HepG2 (cell line): ENCODE data around the gene MINDY3. TPM values are rescaled to one million over a fixed set of nuclear protein-coding genes. Genes with fewer than 3 reads are reported as not detected.

Experiments
- ATM ChIP-seq: fragments of 450-650 bp; IDR thresholded peaks from 2 replicates; pipeline ENCODE4 v1.7.1; 2017; ENCODE audit warnings: mild to moderate bottlenecking, borderline replicate concordance
- HBP1 ChIP-seq: IDR thresholded peaks from 2 replicates; pipeline ENCODE4 v1.6.1; 2016; ENCODE audit warnings: low read depth, control low read depth
- IRX3 ChIP-seq: sonication (generic); formaldehyde crosslinking; IDR thresholded peaks from 2 replicates; pipeline ENCODE4 v1.8.1; 2023; ENCODE audit warnings: mild to moderate bottlenecking, low read depth, missing genetic modification reagents, borderline replicate concordance
- PTBP1 ChIP-seq: fragments of 200-400 bp; formaldehyde crosslinking; IDR thresholded peaks from 2 replicates; pipeline ENCODE4 v1.6.1; 2018; ENCODE audit warnings: low read length, low read depth; ENCODE audit not compliant: poor library complexity, severe bottlenecking
- SP5 ChIP-seq: IDR thresholded peaks from 2 replicates; pipeline ENCODE4 v1.6.1; 2016; ENCODE audit warnings: low read depth, borderline replicate concordance
- TERF1 ChIP-seq: sonication (generic); formaldehyde crosslinking; IDR thresholded peaks from 2 replicates; pipeline ENCODE4 v1.8.0; 2022; ENCODE audit warnings: mild to moderate bottlenecking, missing genetic modification reagents, moderate library complexity
- YEATS4 ChIP-seq: sonication (generic); formaldehyde crosslinking; IDR thresholded peaks from 2 replicates; pipeline ENCODE4 v1.4.0; 2020; ENCODE audit warnings: missing genetic modification reagents, borderline replicate concordance
- ZNF124 ChIP-seq: sonication (generic); formaldehyde crosslinking; IDR thresholded peaks from 2 replicates; pipeline ENCODE4 v1.4.0; 2020; ENCODE audit warnings: missing genetic modification reagents
- ZNF275 ChIP-seq: sonication (generic); formaldehyde crosslinking; IDR thresholded peaks from 2 replicates; pipeline ENCODE4 v1.8.0; 2022; ENCODE audit warnings: missing genetic modification reagents, mild to moderate bottlenecking, inconsistent platforms, borderline replicate concordance
- ZNF34 ChIP-seq: sonication (generic); formaldehyde crosslinking; IDR thresholded peaks from 2 replicates; pipeline ENCODE4 v1.4.0; 2020; ENCODE audit warnings: mild to moderate bottlenecking, missing genetic modification reagents, borderline replicate concordance
- ZNF431 ChIP-seq: sonication (generic); formaldehyde crosslinking; IDR thresholded peaks from 2 replicates; pipeline ENCODE4 v1.9.0; 2022; ENCODE audit warnings: missing genetic modification reagents, low read depth, mild to moderate bottlenecking, borderline replicate concordance
- ZNF543 ChIP-seq: sonication (generic); formaldehyde crosslinking; IDR thresholded peaks from 2 replicates; pipeline ENCODE4 v1.4.0; 2020; ENCODE audit warnings: mild to moderate bottlenecking, missing genetic modification reagents
- ZSCAN5A ChIP-seq: sonication (generic); formaldehyde crosslinking; IDR thresholded peaks from 2 replicates; pipeline ENCODE4 v1.8.0; 2022; ENCODE audit warnings: mild to moderate bottlenecking, missing genetic modification reagents, borderline replicate concordance
- polyA plus RNA-seq, 8 experiments: library from polyadenylated mRNA; depleted of rRNA in 3 of 8; stranded (reverse) in 7 of 8; unstranded in 1 of 8; fragments of >200 nt; fragmentation: Illumina TruSeq in 4 of 8; extraction: Trizol in 4 of 8; gene quantifications; 2 replicates each; pipeline versions ENCODE4 v1.2.1 to v1.2.3, GENCODE V29; 2011 to 2016; ENCODE audit warnings: low read depth in 4 of 8, missing spikeins in 1 of 8, mixed read lengths in 1 of 8; ENCODE audit not compliant: insufficient read depth in 1 of 8
- total RNA-seq, 5 experiments: library from RNA; depleted of rRNA; stranded (reverse); fragments of >200 nt; fragmentation: Illumina TruSeq; extraction: Trizol; gene quantifications; 2 replicates each; pipeline ENCODE4 v1.2.3, GENCODE V29; 2016; ENCODE audit warnings: low read depth in 1 of 5
- TF ChIP-seq, protein P1 (sequence below): sonication (generic); formaldehyde crosslinking; IDR thresholded peaks from 2 replicates; pipeline ENCODE4 v1.5.0; 2020; ENCODE audit warnings: mild to moderate bottlenecking, missing genetic modification reagents
- TF ChIP-seq, protein P2 (sequence below): sonication (generic); formaldehyde crosslinking; IDR thresholded peaks from 2 replicates; pipeline ENCODE4 v1.4.0; 2020; ENCODE audit warnings: mild to moderate bottlenecking, missing genetic modification reagents

MINDY3 gene
- total and polyA plus RNA-seq, 2 of the 13 experiments (the other 11 are each of a cell fraction or from before 2014, with no cell fraction given) = 6.4 to 17.5 TPM

DNA sequence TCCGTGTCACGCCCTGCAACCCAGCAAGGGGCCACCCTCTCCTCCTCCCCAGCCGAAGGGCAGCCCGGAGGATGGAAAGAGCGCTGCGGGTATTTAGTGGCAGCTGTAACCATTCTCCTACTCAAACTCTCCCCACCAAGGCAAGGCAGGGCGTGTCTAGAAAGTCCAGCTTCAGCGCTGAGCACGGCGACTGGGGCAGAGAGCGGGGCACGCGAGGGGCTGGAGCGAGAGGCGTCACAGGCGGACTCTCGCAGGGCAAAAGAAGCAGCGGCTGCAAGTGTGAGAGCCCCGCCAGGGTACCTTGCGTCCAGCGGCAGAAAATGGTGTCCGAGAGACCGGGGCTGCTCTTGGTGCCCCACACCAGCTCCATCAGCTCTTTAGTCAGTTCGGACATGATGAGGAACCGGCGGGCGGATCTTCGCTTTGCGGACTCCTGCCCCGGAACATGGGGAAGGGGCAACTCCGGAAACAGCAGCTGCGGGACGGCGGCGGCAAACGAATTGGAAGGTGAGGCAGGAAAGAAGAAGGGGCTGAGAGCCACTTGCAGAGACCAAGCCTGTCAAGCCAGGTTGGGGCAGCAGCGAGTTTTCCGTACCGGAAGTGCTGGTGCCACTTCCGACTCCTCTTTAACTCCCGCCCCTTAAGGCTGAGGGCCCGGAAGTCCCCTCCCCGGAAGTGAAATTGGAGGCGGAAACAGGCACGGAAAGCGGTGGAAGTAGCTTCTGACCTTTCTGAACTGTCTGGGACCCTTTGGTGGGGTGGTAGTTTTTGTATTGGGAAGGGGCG lies at the start of gene MINDY3 (continued):
- TF ChIP-seq ZSCAN5A (CRISPR knock-in tag) (no peak), PTBP1 (peak; percentile 80), ZNF275 (CRISPR knock-in tag) (0 out of 2 replicates have a peak, but pooled peaks have one; percentile 54), TERF1 (CRISPR knock-in tag) (no peak), YEATS4 (no peak), ZNF124 (CRISPR knock-in tag) (peak; percentile 39; the same call in 1 of the 2 replicates), HBP1 (no peak), ZNF543 (CRISPR knock-in tag) (peak; percentile 82), IRX3 (CRISPR knock-in tag) (no peak), ZNF431 (CRISPR knock-in tag) (peak; percentile 43; the same call in 1 of the 2 replicates), ATM (no peak), ZNF34 (CRISPR knock-in tag) (no peak), SP5 (CRISPR knock-in tag) (no peak)
- TF ChIP-seq, protein P1, sequence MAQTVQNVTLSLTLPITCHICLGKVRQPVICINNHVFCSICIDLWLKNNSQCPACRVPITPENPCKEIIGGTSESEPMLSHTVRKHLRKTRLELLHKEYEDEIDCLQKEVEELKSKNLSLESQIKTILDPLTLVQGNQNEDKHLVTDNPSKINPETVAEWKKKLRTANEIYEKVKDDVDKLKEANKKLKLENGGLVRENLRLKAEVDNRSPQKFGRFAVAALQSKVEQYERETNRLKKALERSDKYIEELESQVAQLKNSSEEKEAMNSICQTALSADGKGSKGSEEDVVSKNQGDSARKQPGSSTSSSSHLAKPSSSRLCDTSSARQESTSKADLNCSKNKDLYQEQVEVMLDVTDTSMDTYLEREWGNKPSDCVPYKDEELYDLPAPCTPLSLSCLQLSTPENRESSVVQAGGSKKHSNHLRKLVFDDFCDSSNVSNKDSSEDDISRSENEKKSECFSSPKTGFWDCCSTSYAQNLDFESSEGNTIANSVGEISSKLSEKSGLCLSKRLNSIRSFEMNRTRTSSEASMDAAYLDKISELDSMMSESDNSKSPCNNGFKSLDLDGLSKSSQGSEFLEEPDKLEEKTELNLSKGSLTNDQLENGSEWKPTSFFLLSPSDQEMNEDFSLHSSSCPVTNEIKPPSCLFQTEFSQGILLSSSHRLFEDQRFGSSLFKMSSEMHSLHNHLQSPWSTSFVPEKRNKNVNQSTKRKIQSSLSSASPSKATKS (CRISPR knock-in tag) = no peak
- TF ChIP-seq, protein P2, sequence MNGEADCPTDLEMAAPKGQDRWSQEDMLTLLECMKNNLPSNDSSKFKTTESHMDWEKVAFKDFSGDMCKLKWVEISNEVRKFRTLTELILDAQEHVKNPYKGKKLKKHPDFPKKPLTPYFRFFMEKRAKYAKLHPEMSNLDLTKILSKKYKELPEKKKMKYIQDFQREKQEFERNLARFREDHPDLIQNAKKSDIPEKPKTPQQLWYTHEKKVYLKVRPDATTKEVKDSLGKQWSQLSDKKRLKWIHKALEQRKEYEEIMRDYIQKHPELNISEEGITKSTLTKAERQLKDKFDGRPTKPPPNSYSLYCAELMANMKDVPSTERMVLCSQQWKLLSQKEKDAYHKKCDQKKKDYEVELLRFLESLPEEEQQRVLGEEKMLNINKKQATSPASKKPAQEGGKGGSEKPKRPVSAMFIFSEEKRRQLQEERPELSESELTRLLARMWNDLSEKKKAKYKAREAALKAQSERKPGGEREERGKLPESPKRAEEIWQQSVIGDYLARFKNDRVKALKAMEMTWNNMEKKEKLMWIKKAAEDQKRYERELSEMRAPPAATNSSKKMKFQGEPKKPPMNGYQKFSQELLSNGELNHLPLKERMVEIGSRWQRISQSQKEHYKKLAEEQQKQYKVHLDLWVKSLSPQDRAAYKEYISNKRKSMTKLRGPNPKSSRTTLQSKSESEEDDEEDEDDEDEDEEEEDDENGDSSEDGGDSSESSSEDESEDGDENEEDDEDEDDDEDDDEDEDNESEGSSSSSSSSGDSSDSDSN (CRISPR knock-in tag) = peak; percentile 76
